HG02852 (cell line): Measurements from ENCODE around the gene RPL37A.

ENCODE experiments used
- ATAC-seq: cut with Tn5 transposase; IDR thresholded peaks from one replicate; pipeline ENCODE4 v1.9.1; 2021; ENCODE audit warnings: mild to moderate bottlenecking, moderate library complexity; ENCODE audit not compliant: unreplicated experiment

The RPL37A gene

DNA sequence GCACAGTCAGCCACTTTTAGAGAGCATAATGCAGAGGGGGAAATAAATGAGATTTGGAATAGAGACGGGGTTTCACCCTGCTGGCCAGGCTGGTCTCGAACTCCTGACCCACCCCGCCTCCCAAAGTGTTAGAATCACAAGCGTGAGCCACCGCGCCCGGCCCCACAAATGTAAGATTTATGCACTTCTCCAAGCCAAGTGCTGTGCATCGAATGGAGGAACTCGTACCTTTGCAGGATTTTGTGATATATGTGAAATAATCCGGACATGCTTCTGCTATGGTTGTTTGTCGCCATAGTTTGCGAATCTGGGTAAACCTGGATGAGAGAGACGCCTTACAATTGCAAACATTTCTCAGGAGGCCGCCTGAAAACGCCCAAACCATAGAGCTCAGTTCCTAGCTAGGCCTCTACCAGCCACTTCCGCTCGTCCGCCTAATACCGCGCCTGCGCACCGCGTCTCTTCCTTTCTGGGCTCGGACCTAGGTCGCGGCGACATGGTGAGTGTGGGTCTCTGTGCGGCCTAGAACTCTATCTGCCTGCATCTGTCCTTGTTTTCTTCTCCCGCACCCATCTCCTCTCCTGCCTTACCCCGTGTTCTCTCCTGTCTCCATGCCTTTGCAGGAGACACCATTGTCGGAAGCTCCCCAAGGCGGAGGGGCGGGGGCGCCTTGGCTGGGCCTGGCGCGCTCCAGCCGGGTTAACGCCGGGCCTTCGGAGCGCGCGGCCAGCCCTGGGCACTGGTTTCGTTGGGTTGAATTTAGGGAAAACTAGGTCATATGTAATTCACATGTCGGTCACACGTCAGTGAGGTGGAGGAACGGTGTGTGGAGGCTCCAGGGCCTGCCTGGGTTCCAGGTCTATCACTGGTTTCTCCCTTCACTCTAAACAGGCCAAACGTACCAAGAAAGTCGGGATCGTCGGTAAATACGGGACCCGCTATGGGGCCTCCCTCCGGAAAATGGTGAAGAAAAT is at the start of gene RPL37A:
Gene RPL37A, plus strand, starts transcription at position 466 of the 974 bp plus-strand sequence. Its CDS starts 31 bp downstream, at position 497.
- ATAC-seq, result peak; percentile 85

DNA sequence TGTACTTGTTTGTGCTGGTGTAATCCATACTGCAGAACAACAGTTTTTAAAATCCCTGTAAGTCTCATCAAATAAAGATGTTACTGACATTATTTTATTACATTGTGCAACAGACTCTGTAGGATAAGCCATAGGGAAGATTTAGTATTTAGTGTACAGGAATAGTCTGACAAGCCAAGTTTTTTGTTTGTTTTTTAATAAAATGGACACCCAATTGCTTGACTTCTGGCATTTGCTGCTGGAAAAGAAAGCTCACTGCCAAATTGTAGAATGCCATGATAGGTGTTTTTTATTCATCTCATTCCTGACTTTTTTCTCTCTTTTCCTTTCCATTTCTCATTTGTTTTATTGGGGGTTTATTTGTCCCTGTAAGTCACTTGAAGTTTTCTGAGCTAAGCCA is 48.3 kb upstream of the RPL37A start:
- no peak for ATAC-seq

DNA sequence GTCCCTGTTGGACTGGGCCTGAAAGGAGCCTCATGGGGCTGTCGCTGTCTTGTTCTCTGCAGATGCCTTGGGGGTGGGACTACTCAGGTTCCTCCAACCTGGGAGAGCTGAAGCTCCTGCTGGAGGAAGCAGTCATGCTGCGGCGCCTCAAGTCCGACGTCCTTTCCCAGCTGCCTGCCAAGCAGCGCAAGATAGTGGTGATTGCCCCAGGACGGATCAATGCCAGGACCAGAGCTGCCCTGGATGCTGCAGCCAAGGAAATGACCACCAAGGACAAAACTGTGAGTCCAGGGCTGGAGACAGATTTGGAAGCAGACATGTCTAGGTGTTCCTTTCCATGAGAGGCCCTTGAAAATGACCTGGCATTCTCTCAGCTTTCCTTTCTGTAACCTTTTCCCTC is 47.9 kb upstream of the RPL37A start:
- no peak for ATAC-seq

DNA sequence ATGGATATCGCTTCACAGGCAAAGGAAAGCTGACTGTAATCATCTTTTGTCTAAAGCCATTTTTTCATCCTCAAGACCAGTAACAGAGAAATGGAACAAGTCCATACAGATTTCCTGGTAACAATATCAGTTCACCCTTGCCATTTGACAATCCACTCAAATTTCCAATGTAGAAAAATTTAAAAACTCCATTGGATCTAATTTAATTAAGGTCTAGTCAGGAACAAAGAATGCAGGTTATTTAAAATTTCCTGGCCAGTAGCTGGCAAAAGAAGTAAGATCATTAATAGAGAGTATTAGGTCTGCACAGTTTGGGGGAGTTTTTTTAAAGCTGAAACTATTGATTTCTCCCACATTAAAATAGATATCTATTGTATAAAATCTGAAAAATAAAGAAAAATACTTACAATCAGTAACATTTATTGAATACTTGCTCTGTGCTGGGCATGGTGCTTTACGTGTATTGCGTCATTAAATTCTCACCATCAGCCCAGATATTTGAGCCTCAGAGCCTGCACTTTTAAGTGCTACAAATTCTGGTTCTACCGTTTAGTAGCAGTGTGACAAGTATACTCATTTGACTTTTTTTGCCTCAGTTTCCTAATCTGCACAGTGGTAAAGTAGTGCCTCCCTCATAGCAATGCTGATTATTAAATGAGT is 44.6 kb upstream of the RPL37A start:
- no peak for ATAC-seq

DNA sequence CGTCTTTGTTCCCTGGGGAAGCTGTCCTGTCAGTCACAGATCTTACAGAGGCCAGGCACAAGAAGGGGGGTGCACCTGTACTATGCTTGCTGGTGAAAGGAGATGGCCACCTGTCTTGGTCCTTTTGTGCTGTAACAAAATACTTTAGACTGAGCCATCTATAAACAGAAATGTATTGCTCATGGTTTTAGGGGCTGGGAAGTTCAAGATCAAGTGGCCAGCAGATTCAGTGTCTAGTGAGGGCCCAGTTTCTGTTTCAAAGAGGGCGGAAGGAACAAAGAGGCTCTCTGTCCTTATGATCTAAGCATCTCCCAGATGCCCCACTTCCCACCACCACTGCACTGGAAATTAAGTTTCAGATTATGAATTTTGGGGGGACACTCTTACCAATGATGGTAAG is 35.5 kb upstream of the RPL37A start:
- ATAC-seq, result no peak

DNA sequence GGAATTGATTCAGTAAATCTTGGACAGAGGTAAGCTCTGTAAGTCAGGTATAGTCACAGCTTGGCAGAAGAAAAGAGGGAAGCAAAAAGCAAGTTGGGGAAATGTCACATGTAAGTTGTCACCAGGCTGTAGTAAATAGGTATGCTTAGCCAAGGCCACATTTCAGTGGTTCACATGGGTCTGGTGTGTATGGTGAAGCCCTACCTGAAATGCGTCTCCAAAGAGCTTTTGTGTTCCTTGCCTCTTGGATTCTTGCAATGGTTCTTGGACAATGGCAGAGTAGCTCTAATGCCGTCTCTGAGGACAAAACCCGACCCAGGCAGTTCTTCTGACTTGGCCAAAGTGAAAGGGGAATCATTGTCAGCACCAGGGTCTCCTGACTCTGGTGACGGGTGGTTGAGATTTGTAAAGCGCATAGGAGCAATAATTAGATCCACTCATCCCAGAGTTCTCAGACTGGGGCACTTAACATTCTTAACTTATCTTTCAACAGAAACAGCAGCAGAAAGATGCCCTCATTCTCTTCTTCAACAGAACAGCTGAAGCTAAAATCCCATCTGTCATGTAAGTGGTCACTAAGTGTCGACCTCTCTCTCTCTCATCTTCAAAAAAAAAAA is 34.4 kb upstream of the RPL37A start:
- ATAC-seq, result no peak

DNA sequence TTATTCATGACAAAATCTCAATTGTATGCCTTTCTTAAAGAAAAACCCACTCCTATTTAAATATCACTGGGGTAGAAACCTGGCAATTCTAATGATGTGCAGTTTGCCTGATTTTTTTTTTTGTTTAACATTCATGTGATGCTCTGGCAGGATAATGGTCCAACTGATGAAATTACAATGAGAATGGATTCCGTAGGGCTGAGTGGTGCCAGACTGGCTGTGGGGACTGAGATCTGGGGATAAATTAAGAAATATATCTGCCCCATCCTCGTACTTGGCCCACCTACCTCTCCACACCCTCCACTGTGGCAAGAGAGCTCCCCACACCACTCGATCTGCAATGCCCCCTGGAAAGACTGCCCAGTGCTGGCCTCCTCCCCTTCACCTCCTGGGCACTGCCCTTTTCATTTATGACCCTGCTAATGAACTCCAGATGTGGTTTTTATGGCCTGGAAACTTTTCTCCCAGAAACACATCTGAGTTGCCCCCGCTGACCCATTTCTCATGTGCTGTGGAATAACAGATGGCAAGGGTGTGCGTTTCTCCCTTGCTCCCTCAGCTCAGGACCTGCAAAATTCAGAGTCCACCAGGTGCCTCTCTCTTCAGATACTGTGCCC is 33.0 kb upstream of the RPL37A start:
- ATAC-seq, result no peak

DNA sequence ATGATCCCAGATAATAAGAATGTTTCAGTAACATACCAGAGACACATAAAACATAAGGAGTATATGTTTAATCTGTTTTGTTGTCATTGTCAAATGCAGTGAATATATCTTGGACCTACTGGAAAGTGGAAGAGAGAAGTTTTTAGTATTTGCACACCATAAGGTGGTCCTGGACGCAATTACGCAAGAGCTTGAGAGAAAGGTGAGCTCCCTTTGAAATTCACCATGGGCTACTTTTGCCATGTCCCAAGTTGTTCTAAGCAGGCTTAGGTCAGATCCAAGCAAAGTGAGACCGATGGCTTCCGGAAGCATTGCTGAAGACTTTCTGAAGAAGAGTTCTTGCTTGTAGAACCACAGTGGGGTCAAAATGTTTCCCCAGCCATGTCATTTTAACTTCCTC is 30.8 kb upstream of the RPL37A start:
- no peak for ATAC-seq

DNA sequence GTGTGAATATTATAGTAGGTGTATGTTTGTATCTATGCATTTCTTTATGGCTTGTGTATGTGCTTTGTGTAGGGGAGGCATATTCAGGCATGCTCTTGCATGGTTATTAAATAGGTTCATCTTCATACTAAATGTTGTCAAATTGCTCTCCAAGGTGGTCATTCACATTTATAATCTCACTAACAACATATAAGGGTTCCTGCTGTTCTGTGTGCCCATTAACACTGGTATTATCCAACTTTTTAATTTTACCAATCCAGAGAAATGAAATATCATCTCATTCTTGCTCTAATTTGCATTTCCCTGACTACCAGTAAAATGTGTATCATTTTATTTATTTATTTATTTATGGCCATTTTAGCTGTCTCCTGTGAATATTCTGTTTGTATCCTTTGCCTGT is 29.0 kb upstream of the RPL37A start:
- no peak for ATAC-seq

DNA sequence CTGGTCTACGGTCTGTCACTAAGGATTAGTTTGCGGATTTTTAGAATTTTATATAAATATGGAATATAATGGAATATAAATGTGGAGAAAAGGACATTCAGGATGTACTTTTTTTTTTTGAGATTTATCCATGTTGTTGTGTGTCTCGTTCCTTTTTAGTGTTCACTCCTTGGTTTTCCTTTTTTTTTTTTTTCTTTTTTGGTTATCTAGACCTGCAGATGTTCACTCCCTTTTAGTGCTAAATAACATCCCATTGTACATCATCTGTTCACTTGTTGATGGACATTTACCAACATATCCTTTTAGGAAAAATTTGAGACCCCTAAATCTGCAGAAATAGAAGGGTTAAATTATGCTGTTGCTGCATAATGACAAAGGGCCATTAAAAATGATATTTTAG is 25.5 kb upstream of the RPL37A start:
- ATAC-seq, result no peak

DNA sequence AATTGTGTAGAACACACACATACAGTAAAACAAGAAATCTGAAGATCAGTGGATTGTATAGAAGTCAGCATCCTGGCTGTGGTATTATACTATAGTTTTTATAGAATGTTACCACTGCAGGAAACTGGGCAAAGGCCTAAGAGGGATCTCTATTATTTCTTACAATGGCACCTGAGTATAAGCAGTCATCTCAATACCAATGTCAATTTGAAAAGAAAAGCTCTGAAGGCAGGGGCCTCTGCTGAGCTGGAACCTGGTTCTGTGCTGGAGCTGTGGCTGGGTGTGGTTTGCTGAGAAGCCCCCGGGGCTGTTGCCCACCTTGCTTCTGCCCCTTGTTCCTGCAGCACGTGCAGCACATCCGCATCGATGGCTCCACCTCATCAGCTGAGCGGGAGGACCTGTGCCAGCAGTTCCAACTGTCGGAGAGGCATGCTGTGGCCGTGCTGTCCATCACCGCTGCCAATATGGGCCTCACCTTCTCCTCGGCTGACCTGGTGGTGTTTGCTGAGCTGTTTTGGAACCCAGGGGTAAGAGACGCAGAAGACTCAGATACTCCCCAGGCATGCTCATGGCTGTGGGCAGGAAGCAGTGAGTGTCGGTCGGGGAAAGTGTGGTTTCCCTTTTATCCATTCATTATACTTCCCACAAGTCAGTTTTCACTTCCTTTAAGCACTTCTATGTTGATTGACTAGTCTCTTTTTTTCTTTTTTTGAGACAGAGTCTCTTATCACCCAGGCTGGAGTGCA is 23.5 kb upstream of the RPL37A start:
- ATAC-seq, result peak; percentile 83

DNA sequence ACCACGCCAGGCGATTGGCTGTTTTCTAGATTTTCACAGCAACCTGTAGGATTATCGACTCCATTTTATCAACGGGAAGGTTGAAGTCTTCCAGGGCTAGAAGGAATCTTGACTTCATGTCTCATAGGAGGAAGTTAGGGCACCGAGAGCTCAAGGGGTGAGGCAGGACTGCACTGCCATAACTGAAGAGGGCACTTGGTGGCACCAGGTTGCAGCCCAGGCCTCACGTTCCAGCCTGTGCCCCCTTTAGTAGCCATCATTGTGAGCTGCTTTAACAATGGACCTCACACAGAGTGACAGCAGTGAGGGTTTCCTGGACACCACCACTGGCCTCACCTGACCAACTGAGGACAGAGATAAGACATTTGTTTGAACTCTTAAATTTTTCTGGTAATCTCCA is 22.9 kb upstream of the RPL37A start:
- no peak for ATAC-seq

DNA sequence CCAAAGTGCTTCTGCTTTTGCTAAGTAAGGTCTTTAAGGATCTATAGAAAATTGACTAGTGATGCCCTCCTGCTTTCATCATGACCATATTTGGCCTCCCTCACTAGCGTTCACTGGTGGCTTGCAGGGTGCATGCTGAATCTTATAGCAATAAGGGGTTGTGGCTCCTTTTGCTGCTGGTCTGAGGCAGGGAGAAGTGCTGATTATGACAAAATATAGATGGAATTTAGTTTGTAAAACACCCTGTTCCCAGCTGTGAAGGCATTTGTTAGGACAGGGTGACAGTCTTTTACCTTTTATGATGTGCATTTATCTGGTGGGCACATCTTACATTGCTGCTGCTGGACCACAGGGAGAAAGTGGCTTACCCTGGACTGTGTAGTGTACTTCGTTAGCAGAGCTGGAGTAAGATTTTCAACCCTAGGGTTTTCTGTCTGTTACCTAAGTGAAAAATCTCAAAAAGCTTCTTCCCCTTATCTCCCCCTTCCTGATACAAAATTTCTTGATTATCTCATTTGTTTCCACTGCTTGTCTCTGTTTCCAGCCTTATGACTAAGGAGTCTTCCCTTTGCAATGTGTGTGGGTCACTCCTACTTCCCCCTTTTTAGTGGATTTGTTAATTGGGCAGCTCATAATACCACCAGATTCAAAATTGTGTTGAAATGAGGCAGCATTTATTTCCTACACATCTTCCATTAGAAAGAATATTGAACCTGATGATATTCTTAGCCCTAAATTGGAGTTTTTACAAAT is 21.2 kb upstream of the RPL37A start:
- ATAC-seq, result no peak

DNA sequence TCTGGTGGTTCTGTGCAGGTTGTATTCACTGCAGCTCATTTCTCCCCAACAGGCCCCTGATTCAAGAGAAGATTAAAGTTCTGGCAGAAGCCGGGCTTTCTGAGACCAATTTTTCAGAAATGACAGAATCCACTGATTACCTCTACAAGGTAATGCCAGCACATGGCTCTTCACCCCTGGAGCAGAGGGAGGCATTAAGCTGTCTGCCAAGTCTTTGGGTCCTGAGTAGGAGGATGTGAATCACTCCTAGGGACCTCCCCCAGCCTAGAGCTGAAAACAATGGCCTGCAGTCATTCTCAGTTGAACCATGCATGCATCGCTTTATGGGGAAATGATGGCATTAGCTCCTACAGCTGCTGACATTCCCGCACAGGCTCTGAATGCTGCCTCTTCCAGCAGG is 20.5 kb upstream of the RPL37A start:
- ATAC-seq, result no peak

DNA sequence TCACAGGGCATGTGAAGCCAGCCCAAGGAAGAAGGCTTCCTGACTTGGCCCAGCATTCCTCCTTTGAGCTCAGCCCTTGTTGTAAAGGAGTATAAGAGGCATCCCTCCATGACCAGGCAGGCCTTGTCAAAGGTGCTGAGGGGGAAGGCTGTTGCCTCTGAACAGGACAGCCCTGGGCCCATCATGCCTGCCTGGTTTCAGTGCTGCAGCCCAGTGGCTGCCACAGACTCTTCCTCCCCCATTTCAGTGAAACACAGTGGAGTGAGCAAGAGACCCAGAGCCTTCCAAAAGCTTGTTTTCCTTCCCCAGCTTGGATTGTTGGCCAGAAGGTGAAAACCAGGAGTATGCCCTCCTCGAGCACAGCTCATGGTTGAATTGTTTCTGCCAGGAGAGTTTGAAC is 19.9 kb upstream of the RPL37A start:
- no peak for ATAC-seq

DNA sequence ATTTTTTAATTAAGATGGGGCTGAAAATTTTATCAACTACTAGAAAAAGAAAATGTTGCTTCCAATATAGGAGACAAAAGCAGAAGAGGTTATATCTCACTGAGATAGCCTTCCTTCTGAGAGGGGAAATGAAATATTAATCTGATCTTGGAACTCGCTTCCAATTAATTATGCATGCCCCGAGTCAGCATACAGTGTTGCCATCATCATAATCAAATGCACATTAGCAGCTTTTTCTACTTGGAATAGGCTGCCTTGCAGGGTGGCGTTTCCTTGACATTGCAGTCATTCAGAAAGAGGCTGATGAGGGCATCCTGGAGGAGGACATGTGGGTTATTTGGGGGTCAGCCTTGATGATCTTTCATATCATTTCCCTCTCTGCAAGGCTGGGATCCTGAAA is 18.4 kb upstream of the RPL37A start:
- no peak for ATAC-seq

DNA sequence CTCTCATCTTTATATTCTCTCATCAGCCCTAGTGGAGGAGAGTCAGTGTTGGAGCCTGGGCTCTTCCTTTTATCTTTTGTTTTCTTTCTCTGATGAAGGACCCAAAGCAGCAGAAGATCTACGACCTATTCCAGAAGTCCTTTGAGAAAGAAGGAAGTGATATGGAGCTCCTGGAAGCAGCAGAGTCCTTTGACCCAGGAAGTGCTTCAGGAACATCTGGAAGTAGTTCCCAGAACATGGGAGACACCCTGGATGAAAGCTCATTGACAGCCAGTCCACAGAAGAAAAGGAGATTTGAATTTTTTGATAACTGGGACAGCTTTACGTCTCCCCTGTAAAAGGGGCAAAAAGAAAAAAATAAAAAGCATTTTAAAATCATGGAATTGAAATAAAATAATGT is 16.0 kb upstream of the RPL37A start:
- ATAC-seq, result no peak

DNA sequence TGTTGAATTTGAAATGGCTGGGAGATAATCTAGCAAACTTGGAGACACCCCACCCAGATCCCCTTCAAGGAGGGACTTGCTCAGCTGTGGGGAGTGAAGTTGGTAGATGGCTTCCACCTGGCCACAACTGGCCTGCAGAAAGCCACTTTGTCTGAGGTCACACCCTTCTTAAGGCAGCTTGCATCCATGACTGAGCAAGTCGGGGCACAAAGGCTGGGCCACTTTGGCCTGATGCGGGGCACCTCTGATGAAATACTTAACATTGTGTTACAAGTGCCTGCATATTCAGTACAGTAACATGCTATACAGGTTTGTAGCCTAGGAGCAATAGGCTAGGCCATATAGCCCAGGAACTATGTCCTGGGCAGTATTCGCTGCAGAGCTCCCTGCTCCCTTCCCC is 13.4 kb upstream of the RPL37A start:
- no peak for ATAC-seq

DNA sequence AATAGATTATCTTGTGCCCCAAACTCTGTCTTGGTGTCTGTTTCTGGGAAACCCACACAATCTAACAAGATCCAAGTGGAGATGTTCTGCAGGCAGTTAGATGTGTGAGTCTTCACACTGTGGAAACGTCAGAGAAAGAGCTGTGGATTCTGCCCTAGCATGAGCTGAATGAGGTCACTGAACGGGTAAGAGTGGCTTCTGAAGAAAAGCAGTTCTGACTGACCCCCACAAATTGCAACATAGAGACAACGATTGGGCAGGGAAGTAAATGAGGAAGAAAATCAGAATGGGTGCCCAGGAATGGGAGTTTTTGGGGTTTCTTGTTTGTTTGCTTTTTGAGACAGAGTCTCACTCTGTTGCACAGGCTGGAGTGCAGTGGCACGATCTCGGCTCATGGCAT is 12.9 kb upstream of the RPL37A start:
- no peak for ATAC-seq

DNA sequence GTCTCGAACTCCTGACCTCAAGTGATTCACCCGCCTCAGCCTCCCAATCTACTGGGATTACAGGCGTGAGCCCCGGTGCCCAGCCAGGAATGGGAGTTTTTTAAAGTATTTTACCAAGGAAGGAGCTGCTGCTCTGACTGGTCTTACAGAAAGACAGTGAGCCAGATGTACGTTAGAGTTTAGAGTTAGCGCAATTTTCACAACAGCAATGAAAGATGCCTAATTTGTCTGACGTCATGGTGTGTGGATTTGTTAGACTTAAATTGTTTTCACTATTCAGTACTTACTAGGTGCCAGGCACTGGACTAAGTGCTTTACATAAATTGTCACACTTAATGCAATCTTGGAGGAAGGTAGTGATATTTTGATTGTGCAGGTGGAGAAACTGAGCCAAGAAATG is 12.4 kb upstream of the RPL37A start:
- no peak for ATAC-seq
